HEK293 (cell line): ENCODE data around the gene GNAI2.
"Not testable (repeated sequence)": the region's sequence is repeated elsewhere in the genome, so short reads cannot be mapped to it uniquely, and the experiment has no call there.

Experiments used
- CTCF ChIP-seq: fragments of 450-650 bp; formaldehyde crosslinking; IDR thresholded peaks from 2 replicates; pipeline ENCODE4 v1.5.1; 2016; ENCODE audit warnings: missing biosample characterization, missing genetic modification characterization
- ZBTB11 ChIP-seq: fragments of 450-650 bp; formaldehyde crosslinking; conservative IDR thresholded peaks from 2 replicates; pipeline ENCODE4 v1.5.1; 2016; ENCODE audit warnings: low read depth, missing biosample characterization, missing genetic modification characterization
- ZNF138 ChIP-seq: fragments of 450-650 bp; formaldehyde crosslinking; IDR thresholded peaks from 2 replicates; pipeline ENCODE4 v1.5.1; 2016; ENCODE audit warnings: missing biosample characterization, missing genetic modification characterization, borderline replicate concordance
- ZNF248 ChIP-seq: fragments of 450-650 bp; formaldehyde crosslinking; IDR thresholded peaks from 2 replicates; pipeline ENCODE4 v1.5.1; 2017; ENCODE audit warnings: missing biosample characterization, missing genetic modification characterization
- ZNF501 ChIP-seq: fragments of 450-650 bp; formaldehyde crosslinking; IDR thresholded peaks from 2 replicates; pipeline ENCODE4 v1.5.1; 2016; ENCODE audit warnings: missing biosample characterization, missing genetic modification characterization

- TF ChIP-seq CTCF; ZNF138 (tag by site-specific recombination); ZBTB11 (tag by site-specific recombination); ZNF248; ZNF501: not testable (repeated sequence)
Observed at GRCh38 chr3:50211368-50211717, 24.7 kb upstream of the GNAI2 start.
